IMR-90 (cell line): Measurements from ENCODE around the gene SH3BP5. TPM values are rescaled to one million over a fixed set of nuclear protein-coding genes. Genes with fewer than 3 reads are reported as not detected.

ENCODE experiments used
- ATAC-seq: fragments of 200-7000 bp; cut with Tn5 transposase; 2 replicates; pipeline ENCODE4 v1.9.1; 2020; ENCODE audit warnings: low read depth, mild to moderate bottlenecking, moderate library complexity
- BruUV-seq: library from RNA; stranded (reverse); fragments of 400-500 nt; replicated peaks from 2 replicates; lab custom pipeline; 2021; lab: Mats Ljungman, UMichigan
- CTCF ChIA-PET: fragments of 300-600 bp; formaldehyde crosslinking; extraction: SDS; loops from one replicate; lab custom pipeline; 2021; ENCODE audit warnings: antibody characterized with exemption; lab: Yijun Ruan, JAX
- POLR2A ChIA-PET: fragments of 300-600 bp; sonication (Branson Sonifier 250); formaldehyde crosslinking; loops from one replicate; lab custom pipeline; 2022; ENCODE audit warnings: antibody characterized with exemption; ENCODE audit not compliant: unreplicated experiment; lab: Charles Lee
- DNase-seq: peaks from one replicate; pipeline ENCODE4 v3.0.0; 2013
- H2AFZ ChIP-seq: replicated peaks from 2 replicates; pipeline ENCODE3; 2013; ENCODE audit warnings: low read length, mild to moderate bottlenecking; ENCODE audit not compliant: poor library complexity
- H2AK5ac ChIP-seq: 2 replicates; pipeline ENCODE4 v1.6.1; 2013; ENCODE audit warnings: low read depth, low read length, inconsistent platforms
- H2AK9ac ChIP-seq: replicated peaks from 2 replicates; pipeline ENCODE3; 2013; ENCODE audit warnings: mild to moderate bottlenecking, low read depth, low read length, moderate library complexity; ENCODE audit not compliant: poor library complexity
- H2BK120ac ChIP-seq: 2 replicates; pipeline ENCODE4 v1.6.1; 2013; ENCODE audit warnings: low read depth, low read length, inconsistent platforms
- H2BK15ac ChIP-seq: 3 replicates; pipeline ENCODE4 v1.6.1; 2013; ENCODE audit warnings: low read depth, low read length, inconsistent platforms
- H2BK20ac ChIP-seq: 2 replicates; pipeline ENCODE4 v1.6.1; 2013; ENCODE audit warnings: low read depth, mild to moderate bottlenecking, inconsistent platforms, low read length, moderate library complexity
- H2BK5ac ChIP-seq: 2 replicates; pipeline ENCODE4 v1.6.1; 2013; ENCODE audit warnings: mild to moderate bottlenecking, low read depth, low read length, inconsistent platforms; ENCODE audit not compliant: poor library complexity, severe bottlenecking
- H3K14ac ChIP-seq: replicated peaks from 2 replicates; pipeline ENCODE4 v1.6.1; 2013; ENCODE audit warnings: low read depth, low read length, inconsistent platforms
- H3K18ac ChIP-seq: 2 replicates; pipeline ENCODE4 v1.6.1; 2013; ENCODE audit warnings: low read depth, low read length, control low read depth
- H3K23ac ChIP-seq: 2 replicates; pipeline ENCODE4 v1.6.1; 2013; ENCODE audit warnings: low read depth, low read length, inconsistent platforms
- H3K27ac ChIP-seq: 2 replicates; pipeline ENCODE4 v1.5.1; 2013; ENCODE audit warnings: mild to moderate bottlenecking, control low read depth, low read length; ENCODE audit not compliant: insufficient read depth
- H3K27me3 ChIP-seq: 2 replicates; pipeline ENCODE4 v1.6.1; 2013; ENCODE audit warnings: low read length; ENCODE audit not compliant: control insufficient read depth, insufficient read depth
- H3K36me3 ChIP-seq: 2 replicates; pipeline ENCODE4 v1.6.1; 2013; ENCODE audit warnings: low read length, mixed read lengths; ENCODE audit not compliant: control insufficient read depth, insufficient read depth
- H3K4ac ChIP-seq: 2 replicates; pipeline ENCODE4 v1.6.1; 2013; ENCODE audit warnings: low read depth, low read length, inconsistent platforms
- H3K4me1 ChIP-seq: 2 replicates; pipeline ENCODE4 v1.6.1; 2013; ENCODE audit warnings: low read length, mixed read lengths; ENCODE audit not compliant: control insufficient read depth, insufficient read depth
- H3K4me2 ChIP-seq: 2 replicates; pipeline ENCODE4 v1.6.1; 2013; ENCODE audit warnings: low read depth, mild to moderate bottlenecking, control low read depth, low read length, moderate library complexity
- H3K4me3 ChIP-seq: 2 replicates; pipeline ENCODE4 v1.5.1; 2013; ENCODE audit warnings: low read depth, mild to moderate bottlenecking, control low read depth, low read length, moderate library complexity; ENCODE audit not compliant: insufficient read depth
- H3K56ac ChIP-seq: 2 replicates; pipeline ENCODE4 v1.6.1; 2013; ENCODE audit warnings: low read length, inconsistent platforms; ENCODE audit not compliant: insufficient read depth; ENCODE audit errors: extremely low read depth
- H3K79me1 ChIP-seq, 2 experiments: 2 replicates each; pipeline ENCODE4 v1.6.1; 2013; ENCODE audit warnings: low read length in 2 of 2, inconsistent platforms in 1 of 2, low read depth in 1 of 2
- H3K9ac ChIP-seq: 2 replicates; pipeline ENCODE4 v1.6.1; 2013; ENCODE audit warnings: low read depth, low read length, control low read depth
- H3K9me1 ChIP-seq: 2 replicates; pipeline ENCODE4 v1.6.1; 2013; ENCODE audit warnings: low read length, inconsistent platforms; ENCODE audit not compliant: insufficient read depth
- H3K9me3 ChIP-seq: 2 replicates; pipeline ENCODE4 v1.6.1; 2013; ENCODE audit warnings: low read length; ENCODE audit not compliant: control insufficient read depth, insufficient read depth
- H4K20me1 ChIP-seq: 2 replicates; pipeline ENCODE4 v1.6.1; 2013; ENCODE audit warnings: low read length, inconsistent platforms; ENCODE audit not compliant: insufficient read depth
- H4K5ac ChIP-seq: 2 replicates; pipeline ENCODE4 v1.6.1; 2013; ENCODE audit warnings: mild to moderate bottlenecking, low read depth, low read length, control low read depth
- H4K8ac ChIP-seq, 2 experiments: 2 replicates each; pipeline ENCODE4 v1.6.1; 2013; ENCODE audit warnings: low read depth in 2 of 2, low read length in 2 of 2, control low read depth in 1 of 2, inconsistent platforms in 1 of 2
- H4K91ac ChIP-seq: 2 replicates; pipeline ENCODE4 v1.6.1; 2013; ENCODE audit warnings: low read depth, low read length, inconsistent platforms; ENCODE audit not compliant: insufficient read depth
- CEBPB ChIP-seq: IDR thresholded peaks from 2 replicates; pipeline ENCODE4 v1.6.1; 2012; ENCODE audit warnings: low read depth, low read length, improper control_type of control experiment
- MAFK ChIP-seq: IDR thresholded peaks from 2 replicates; pipeline ENCODE4 v1.6.1; 2012; ENCODE audit warnings: low read depth, low read length, improper control_type of control experiment
- MXI1 ChIP-seq: IDR thresholded peaks from 2 replicates; pipeline ENCODE4 v1.6.1; 2012; ENCODE audit warnings: low read depth, mild to moderate bottlenecking, low read length, moderate library complexity, borderline replicate concordance
- NFE2L2 ChIP-seq: fragments of 150-350 bp; IDR thresholded peaks from 2 replicates; pipeline ENCODE4 v1.6.1; 2016; ENCODE audit warnings: low read depth, mild to moderate bottlenecking, low read length
- RCOR1 ChIP-seq: IDR thresholded peaks from 2 replicates; pipeline ENCODE4 v1.6.1; 2012; ENCODE audit warnings: mild to moderate bottlenecking, low read length, improper control_type of control experiment; ENCODE audit not compliant: insufficient replicate concordance
- WGBS, 2 experiments: methylation state at CpG; one replicate each; pipeline versions ENCODE4 v1.1.5 to v1.1.7; 2013; ENCODE audit warnings: missing lambda C conversion rate in 2 of 2; ENCODE audit not compliant: insufficient read length in 1 of 2; ENCODE audit errors: extremely low coverage in 2 of 2; 5-methylcytosine and 5-hydroxymethylcytosine counted together
- dilution Hi-C: fragments of 300-500 bp; cut with HindIII; formaldehyde crosslinking; loops from one replicate; pipeline ENCODE4 v1.14.3; 2018; ENCODE audit warnings: low sequenced_read_pairs; ENCODE audit not compliant: unreplicated experiment
- in situ Hi-C: fragments of 300-500 bp; cut with MboI; formaldehyde crosslinking; loops from 3 replicates; pipeline ENCODE4 v1.14.3; 2019; ENCODE audit warnings: low sequenced_read_pairs, inconsistent platforms, mixed read lengths
- intact Hi-C: fragments of 100-400 bp; cut with micrococcal nuclease; formaldehyde crosslinking; loops from 2 replicates; pipeline ENCODE4 v1.10.0; 2022
- polyA plus RNA-seq, 3 experiments: library from polyadenylated mRNA; depleted of rRNA; stranded (reverse); fragments of >200 nt; gene quantifications; 2 replicates each; pipeline ENCODE4 v1.2.3, GENCODE V29; 2012; ENCODE audit warnings: low replicate concordance in 1 of 3
- total RNA-seq: library from RNA; depleted of rRNA; stranded (reverse); fragments of >200 nt; gene quantifications from 2 replicates; pipeline ENCODE4 v1.2.3, GENCODE V29; 2012

SH3BP5 gene
- total and polyA plus RNA-seq, 2 of the 4 experiments (the other 2 are of a cell fraction): 14.0 to 23.5 TPM

GRCh38 chr3:15229262-15229661 is 103.1 kb downstream of the SH3BP5 start:
- CTCF ChIA-PET: interaction anchor here (0.6 kb wide), 1 partner anchor 15 kb away, joined by 3 read pairs; no protein-coding TSS in a partner anchor
- Histone ChIP-seq H3K9me1 (no peaks in the 10 kb centered on the region), H2AK9ac (no peak overlapping the region), H3K14ac (no peak overlapping the region), H3K9me3 (no peaks in the 10 kb centered on the region), H3K4ac (no peak overlapping the region), H3K18ac (no peak overlapping the region), H3K23ac (no peak overlapping the region), H3K4me1 (no peaks in the 10 kb centered on the region), H4K5ac (no peak overlapping the region), H2AK5ac (no peak overlapping the region), H3K27ac (no peak overlapping the region), H3K4me3 (no peak overlapping the region), H3K4me2 (no peak overlapping the region), H3K56ac (no peak overlapping the region), H4K8ac (no peak overlapping the region), H4K20me1 (no peaks in the 10 kb centered on the region), H2AFZ (no peak overlapping the region), H3K36me3 (peaks cover 21% of the 10 kb centered on the region), H2BK15ac (no peak overlapping the region), H3K27me3 (no peaks in the 10 kb centered on the region), H3K9ac (no peak overlapping the region), H2BK5ac (no peak overlapping the region), H4K91ac (no peak overlapping the region), H3K79me1 (no peaks in the 10 kb centered on the region; a peak in 1 of 4 replicates), H2BK20ac (no peak overlapping the region), H2BK120ac (no peak overlapping the region)
- no peak for TF ChIP-seq CEBPB
- no peak for TF ChIP-seq RCOR1
- TF ChIP-seq MXI1: no peak
- no peak for TF ChIP-seq NFE2L2
- TF ChIP-seq MAFK: no peak
- intact Hi-C loops (no loop called here), in situ Hi-C loops (loop anchor here (25.0 kb wide), 1 partner anchor 458 kb away; no protein-coding TSS in a partner anchor), dilution Hi-C loops (no loop called here)
- ATAC-seq (no peak), DNase-seq (no peak)
- BruUV-seq: no TSS peak
- POLR2A ChIA-PET: no interaction called here
- WGBS, 2 experiments: no CpG with 5 or more reads among the region's 4 CpGs
